HepG2 (cell line): Measurements from ENCODE around the gene INSR. TPM values are rescaled to one million over a fixed set of nuclear protein-coding genes. Genes with fewer than 3 reads are reported as not detected.
A peak's percentile ranks its signal among the peaks of the same experiment; 100 is the strongest.

Source experiments
- ATAD3A ChIP-seq: sonication (generic); formaldehyde crosslinking; IDR thresholded peaks from 2 replicates; pipeline ENCODE4 v1.4.0; 2020; ENCODE audit warnings: missing genetic modification reagents
- BRD4 ChIP-seq: sonication (generic); formaldehyde crosslinking; IDR thresholded peaks from 2 replicates; pipeline ENCODE4 v1.4.0; 2020; ENCODE audit warnings: missing genetic modification reagents
- CEBPG ChIP-seq: IDR thresholded peaks from 2 replicates; pipeline ENCODE4 v1.6.1; 2016
- DDIT3 ChIP-seq: sonication (generic); formaldehyde crosslinking; IDR thresholded peaks from 2 replicates; pipeline ENCODE4 v1.4.0; 2020; ENCODE audit warnings: mild to moderate bottlenecking, missing genetic modification reagents
- DNMT1 ChIP-seq: sonication (generic); formaldehyde crosslinking; IDR thresholded peaks from 2 replicates; pipeline ENCODE4 v1.5.1; 2020; ENCODE audit warnings: mild to moderate bottlenecking, missing genetic modification reagents
- DR1 ChIP-seq: sonication (generic); formaldehyde crosslinking; IDR thresholded peaks from 2 replicates; pipeline ENCODE4 v1.8.0; 2021; ENCODE audit warnings: mild to moderate bottlenecking, missing genetic modification reagents, inconsistent platforms
- E2F1 ChIP-seq: sonication (generic); formaldehyde crosslinking; IDR thresholded peaks from 2 replicates; pipeline ENCODE4 v1.5.0; 2020; ENCODE audit warnings: missing genetic modification reagents
- HES4 ChIP-seq: sonication (generic); formaldehyde crosslinking; IDR thresholded peaks from 2 replicates; pipeline ENCODE4 v1.9.0; 2021; ENCODE audit warnings: mild to moderate bottlenecking, missing genetic modification reagents, borderline replicate concordance
- HNF4G ChIP-seq, 2 experiments: sonication (generic) in 1 of 2; formaldehyde crosslinking in 1 of 2; IDR thresholded peaks; 2 replicates each; pipeline versions ENCODE4 v1.4.0 to v1.6.1; 2011 to 2020; ENCODE audit warnings: borderline replicate concordance in 2 of 2, low read depth in 2 of 2, mild to moderate bottlenecking in 2 of 2, low read length in 1 of 2, missing genetic modification reagents in 1 of 2, moderate library complexity in 1 of 2
- REPIN1 ChIP-seq: sonication (generic); formaldehyde crosslinking; IDR thresholded peaks from 2 replicates; pipeline ENCODE4 v1.8.0; 2022; ENCODE audit warnings: missing genetic modification reagents, low read depth, mild to moderate bottlenecking, borderline replicate concordance
- SP5 ChIP-seq: IDR thresholded peaks from 2 replicates; pipeline ENCODE4 v1.6.1; 2016; ENCODE audit warnings: low read depth, borderline replicate concordance
- YEATS2 ChIP-seq: sonication (generic); formaldehyde crosslinking; IDR thresholded peaks from 2 replicates; pipeline ENCODE4 v1.4.0; 2020; ENCODE audit warnings: missing genetic modification reagents, borderline replicate concordance
- ZFP91 ChIP-seq: sonication (generic); formaldehyde crosslinking; IDR thresholded peaks from 2 replicates; pipeline ENCODE4 v1.9.0; 2022; ENCODE audit warnings: missing genetic modification reagents, mild to moderate bottlenecking, borderline replicate concordance
- ZHX1 ChIP-seq: sonication (generic); formaldehyde crosslinking; IDR thresholded peaks from 2 replicates; pipeline ENCODE4 v1.8.1; 2022; ENCODE audit warnings: low read depth, mild to moderate bottlenecking, missing genetic modification reagents
- ZNF564 ChIP-seq: sonication (generic); formaldehyde crosslinking; IDR thresholded peaks from 2 replicates; pipeline ENCODE4 v1.8.1; 2023; ENCODE audit warnings: mild to moderate bottlenecking, missing genetic modification reagents
- ZNF749 ChIP-seq: sonication (generic); formaldehyde crosslinking; IDR thresholded peaks from 2 replicates; pipeline ENCODE4 v1.8.0; 2022; ENCODE audit warnings: mild to moderate bottlenecking, missing genetic modification reagents, moderate library complexity, borderline replicate concordance
- ZNF816 ChIP-seq: sonication (generic); formaldehyde crosslinking; IDR thresholded peaks from 2 replicates; pipeline ENCODE4 v1.8.0; 2022; ENCODE audit warnings: missing genetic modification reagents, mild to moderate bottlenecking, borderline replicate concordance
- polyA plus RNA-seq, 8 experiments: library from polyadenylated mRNA; depleted of rRNA in 3 of 8; stranded (reverse) in 7 of 8; unstranded in 1 of 8; fragments of >200 nt; fragmentation: Illumina TruSeq in 4 of 8; extraction: Trizol in 4 of 8; gene quantifications; 2 replicates each; pipeline versions ENCODE4 v1.2.1 to v1.2.3, GENCODE V29; 2011 to 2016; ENCODE audit warnings: low read depth in 4 of 8, missing spikeins in 1 of 8, mixed read lengths in 1 of 8; ENCODE audit not compliant: insufficient read depth in 1 of 8
- total RNA-seq, 5 experiments: library from RNA; depleted of rRNA; stranded (reverse); fragments of >200 nt; fragmentation: Illumina TruSeq; extraction: Trizol; gene quantifications; 2 replicates each; pipeline ENCODE4 v1.2.3, GENCODE V29; 2016; ENCODE audit warnings: low read depth in 1 of 5
- TF ChIP-seq, protein P1 (sequence below): IDR thresholded peaks from 2 replicates; pipeline ENCODE4 v1.6.1; 2016; ENCODE audit warnings: missing genetic modification reagents, missing compliant biosample characterization

INSR gene
- total and polyA plus RNA-seq, 2 of the 13 experiments (the other 11 are each of a cell fraction or from before 2014, with no cell fraction given): 24.2 to 29.8 TPM

DNA sequence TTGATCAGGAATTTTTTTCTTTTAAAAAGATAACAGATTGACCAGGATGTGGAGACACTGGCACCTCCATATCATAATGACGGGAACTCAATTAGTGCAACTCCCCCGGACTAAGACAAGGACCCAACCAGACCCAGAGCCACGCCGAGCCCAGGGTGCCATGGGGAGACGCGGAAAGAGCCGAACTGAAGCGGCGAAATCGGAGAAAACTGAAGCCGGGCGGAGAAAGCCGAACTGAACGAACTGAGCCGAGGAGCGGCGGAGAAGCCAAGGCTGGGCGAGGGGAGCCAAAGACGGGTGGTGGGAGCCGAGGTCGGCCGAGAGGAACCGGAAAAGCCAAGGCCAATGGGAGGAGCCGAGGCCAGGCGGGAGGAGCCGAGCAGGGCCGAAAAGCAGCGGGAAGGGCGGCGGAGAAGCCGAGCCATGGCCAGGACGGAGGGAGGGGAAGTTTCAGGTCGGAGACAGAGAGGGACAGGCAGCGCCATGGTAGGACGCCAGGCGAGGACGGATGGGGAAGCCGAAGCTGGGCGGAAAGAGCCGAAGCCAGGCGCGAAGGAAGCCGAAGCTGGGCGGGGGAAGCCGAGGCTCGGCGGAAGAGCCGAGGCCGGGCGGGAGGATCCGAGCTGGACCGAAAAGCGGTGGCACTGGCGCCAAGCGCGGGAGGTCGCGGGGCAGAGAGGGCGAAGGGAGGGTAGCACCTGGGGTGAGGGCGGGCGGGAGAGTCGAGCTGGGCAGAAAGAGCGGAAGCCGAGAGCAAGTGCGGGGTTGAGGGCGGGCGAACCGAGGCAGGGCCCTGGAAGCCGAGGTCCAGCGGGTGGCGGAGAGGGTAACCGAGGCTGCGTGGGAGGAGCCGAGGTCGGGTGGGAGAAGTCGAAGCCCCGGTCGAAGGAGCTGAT is 195.3 kb downstream of the INSR start (continued):
- TF ChIP-seq CEBPG (CRISPR knock-in tag) (no peak; the same call in 1 of the 2 replicates), BRD4 (CRISPR knock-in tag) (peak; percentile 50; the same call in 1 of the 2 replicates), E2F1 (CRISPR knock-in tag) (peak; percentile 70), DR1 (CRISPR knock-in tag) (peak; percentile 50; the same call in 1 of the 2 replicates), HES4 (0 out of 2 replicates have a peak, but pooled peaks have one; percentile 48), SP5 (CRISPR knock-in tag) (peak; percentile 65; the same call in 1 of the 2 replicates), ZNF816 (no peak), ZNF749 (no peak), DNMT1 (CRISPR knock-in tag) (0 out of 2 replicates have a peak, but pooled peaks have one; percentile 25), ZHX1 (no peak), ATAD3A (CRISPR knock-in tag) (no peak), REPIN1 (no peak), DDIT3 (CRISPR knock-in tag) (no peak), ZFP91 (peak; percentile 79; the same call in 1 of the 2 replicates), ZNF564 (CRISPR knock-in tag) (peak; percentile 60; the same call in 1 of the 2 replicates), YEATS2 (peak; percentile 87), HNF4G (IDR thresholded peaks at IDR 0.05; ENCODE audit: borderline replicate concordance, low read depth, low read length) (peak; percentile 82), HNF4G (CRISPR knock-in tag; IDR thresholded peaks at IDR 0.05; ENCODE audit: borderline replicate concordance, low read depth) (no peak)
- TF ChIP-seq, protein P1, sequence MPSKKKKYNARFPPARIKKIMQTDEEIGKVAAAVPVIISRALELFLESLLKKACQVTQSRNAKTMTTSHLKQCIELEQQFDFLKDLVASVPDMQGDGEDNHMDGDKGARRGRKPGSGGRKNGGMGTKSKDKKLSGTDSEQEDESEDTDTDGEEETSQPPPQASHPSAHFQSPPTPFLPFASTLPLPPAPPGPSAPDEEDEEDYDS: peak; percentile 40; the same call in 1 of the 2 replicates
